HG03439 (cell line): ENCODE data around the gene NRAS.

ENCODE experiments used
- ATAC-seq: cut with Tn5 transposase; IDR thresholded peaks from one replicate; pipeline ENCODE4 v1.9.1; 2021; ENCODE audit warnings: mild to moderate bottlenecking, moderate library complexity; ENCODE audit not compliant: unreplicated experiment

NRAS gene

GRCh38 chr1:114728553-114728952 lies 12.0 kb upstream of the NRAS start:
- ATAC-seq, result no peak

- ATAC-seq, result no peak
Measured at GRCh38 chr1:114725230-114725629, 8.7 kb upstream of the NRAS start.

GRCh38 chr1:114723915-114724314 lies 7.3 kb upstream of the NRAS start:
- no peak for ATAC-seq

- no peak for ATAC-seq
Measured at GRCh38 chr1:114723457-114723856, 6.9 kb upstream of the NRAS start.

- ATAC-seq, result no peak
Measured at GRCh38 chr1:114720492-114720891, 3.9 kb upstream of the NRAS start.

- ATAC-seq, result no peak
Measured at GRCh38 chr1:114719424-114719787, 2.8 kb upstream of the NRAS start.

GRCh38 chr1:114718661-114719423 lies 2.3 kb upstream of the NRAS start:
- ATAC-seq, result no peak

- no peak for ATAC-seq
Measured at GRCh38 chr1:114715952-114716303, 643 bp downstream of the NRAS start.

- ATAC-seq, result no peak
Measured at GRCh38 chr1:114712977-114713376, 3.6 kb downstream of the NRAS start.

GRCh38 chr1:114710360-114710759 lies 6.2 kb downstream of the NRAS start:
- no peak for ATAC-seq

- ATAC-seq, result no peak
Measured at GRCh38 chr1:114707604-114708003, 9.0 kb downstream of the NRAS start.

GRCh38 chr1:114703242-114703641 lies 13.3 kb downstream of the NRAS start:
- ATAC-seq, result no peak

- ATAC-seq, result peak; percentile 53
Measured at GRCh38 chr1:114702737-114703136, 13.8 kb downstream of the NRAS start.

GRCh38 chr1:114701931-114702330 lies 14.6 kb downstream of the NRAS start:
- no peak for ATAC-seq

- no peak for ATAC-seq
Measured at GRCh38 chr1:114700036-114700600, 16.5 kb downstream of the NRAS start.

GRCh38 chr1:114696810-114697209 lies 19.8 kb downstream of the NRAS start:
- ATAC-seq, result no peak

- ATAC-seq, result no peak
Measured at GRCh38 chr1:114695430-114696058, 21.0 kb downstream of the NRAS start, which contains the start of gene AMPD1. Gene AMPD1 (minus strand): TSS chr1:114695546. CDS start chr1:114695471, 75 bp downstream.

- ATAC-seq, result no peak
Measured at GRCh38 chr1:114694540-114695310, 21.8 kb downstream of the NRAS start.

GRCh38 chr1:114692947-114693346 lies 23.6 kb downstream of the NRAS start:
- no peak for ATAC-seq

- no peak for ATAC-seq
Measured at GRCh38 chr1:114691061-114691460, 25.5 kb downstream of the NRAS start.

- no peak for ATAC-seq
Measured at GRCh38 chr1:114690148-114690547, 26.4 kb downstream of the NRAS start.

- no peak for ATAC-seq
Measured at GRCh38 chr1:114688526-114688925, 28.0 kb downstream of the NRAS start.
